ENCODE measurements around the gene AMPD3. TPM values are rescaled to one million over a fixed set of nuclear protein-coding genes. Genes with fewer than 3 reads are reported as not detected.

AMPD3 gene
- 3.4 TPM for total RNA-seq
- long read RNA-seq, partial matches to known transcripts = 1 of 1 reads
- long read RNA-seq, other reads (novel, unspliced or antisense) = 0 of 1 reads

DNA sequence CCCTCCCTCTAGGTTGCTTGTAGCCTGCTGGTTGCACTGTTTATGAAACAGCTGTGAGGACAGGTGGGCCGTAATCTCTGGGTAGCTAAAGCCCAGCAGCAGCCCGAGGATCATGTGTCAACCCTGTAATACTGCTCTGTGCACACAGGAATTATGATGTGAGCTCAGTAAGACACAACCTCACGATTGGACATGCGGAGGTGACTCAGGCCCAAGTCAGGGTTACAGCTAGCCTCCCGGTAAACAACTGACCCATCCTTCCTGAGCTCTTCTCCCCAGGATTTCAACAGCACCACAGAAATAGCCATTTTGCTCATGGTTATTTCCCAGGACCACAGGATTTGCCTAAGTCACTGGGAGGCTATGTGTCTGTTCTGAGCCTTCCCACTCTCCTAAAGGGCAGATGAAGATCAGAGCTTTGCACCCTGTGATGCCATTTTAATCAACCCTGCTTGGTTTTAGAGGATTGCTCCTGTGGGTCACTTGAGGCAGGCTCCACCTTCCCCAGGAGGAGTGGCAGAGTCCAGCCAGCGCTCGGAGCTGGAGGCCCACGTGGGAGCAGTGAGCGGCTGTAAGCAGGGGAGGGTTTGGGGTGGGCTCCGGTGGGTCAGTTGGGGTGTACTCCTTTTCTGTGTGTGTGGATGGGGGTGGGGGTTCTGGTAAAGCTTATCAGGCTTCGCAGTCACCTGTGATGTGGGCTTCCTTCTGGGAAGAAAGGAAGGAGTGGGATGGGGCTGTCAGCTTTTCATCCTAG is at the start of gene AMPD3:
AMPD3 (plus strand) TSS at position 387 of the 754 bp plus-strand sequence. CDS start 6,256 bp downstream, outside the sequence.
- intact Hi-C loops (cut with DNase I) = no loop called here

DNA sequence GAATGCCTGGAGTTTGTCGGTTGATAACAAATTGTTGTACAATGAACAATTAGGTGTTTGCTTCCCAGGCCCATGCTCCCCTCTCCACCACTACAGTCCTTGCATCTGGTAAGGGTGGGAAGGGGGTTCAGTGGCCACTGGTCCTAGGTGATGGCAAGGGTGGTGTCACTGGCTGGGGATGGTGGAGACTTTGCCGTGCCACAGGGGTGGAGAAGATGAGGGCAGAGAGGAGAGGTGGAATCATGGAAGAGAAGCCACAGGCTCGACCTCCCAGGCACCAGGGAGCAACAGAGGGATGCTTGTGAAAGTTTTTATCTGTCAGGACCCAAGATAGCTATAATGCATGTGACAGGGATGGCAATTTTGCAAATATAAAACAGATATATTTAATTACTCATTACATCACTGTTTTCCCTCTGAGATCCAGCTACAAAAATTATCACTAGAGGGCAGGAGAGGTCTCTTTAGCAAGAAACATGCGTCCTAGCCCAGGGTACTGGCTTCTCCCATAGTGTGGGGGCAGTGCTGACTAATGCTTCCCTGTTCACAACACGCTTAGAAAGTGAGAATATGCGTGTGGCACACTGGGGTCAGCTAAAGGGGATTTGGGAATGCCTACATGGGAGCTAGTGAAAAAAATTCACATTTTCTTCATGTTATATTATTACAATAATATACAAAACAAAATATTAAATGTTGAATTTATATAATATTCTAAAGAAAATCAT is 49.0 kb upstream of the AMPD3 start:
- no peak for DNase-seq (ENCODE audit: low spot score)
- intact Hi-C loops (cut with DNase I) = loop anchor here (2.0 to 5.0 kb wide), 2 partner anchors 106 to 331 kb away; no protein-coding TSS in a partner anchor

More for the DNA sequence above, at the start of gene AMPD3:
- no peak for DNase-seq (ENCODE audit: low spot score)

DNA sequence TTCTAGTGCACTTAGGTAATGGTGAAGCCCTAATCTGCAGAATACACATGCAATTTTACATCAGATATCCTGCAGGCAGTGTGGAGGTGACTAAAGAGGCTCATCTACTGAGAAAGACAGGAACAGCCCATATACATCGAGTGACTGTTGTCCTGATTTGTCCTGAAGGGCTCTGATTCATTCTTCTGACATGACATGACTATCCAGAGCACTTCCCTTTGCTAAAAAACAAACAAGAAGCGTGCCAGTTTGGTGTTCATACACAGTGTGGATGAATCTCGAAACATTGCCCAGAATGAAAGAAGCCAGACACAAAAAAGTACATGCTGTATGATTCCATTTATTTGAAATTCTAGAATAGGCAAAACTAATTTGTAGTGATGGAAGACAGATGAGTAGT is 48.0 kb upstream of the AMPD3 start:
- no peak for DNase-seq (ENCODE audit: low spot score)
- intact Hi-C loops (cut with DNase I) = loop anchor here (2.0 to 5.0 kb wide), 2 partner anchors 105 to 330 kb away; no protein-coding TSS in a partner anchor

DNA sequence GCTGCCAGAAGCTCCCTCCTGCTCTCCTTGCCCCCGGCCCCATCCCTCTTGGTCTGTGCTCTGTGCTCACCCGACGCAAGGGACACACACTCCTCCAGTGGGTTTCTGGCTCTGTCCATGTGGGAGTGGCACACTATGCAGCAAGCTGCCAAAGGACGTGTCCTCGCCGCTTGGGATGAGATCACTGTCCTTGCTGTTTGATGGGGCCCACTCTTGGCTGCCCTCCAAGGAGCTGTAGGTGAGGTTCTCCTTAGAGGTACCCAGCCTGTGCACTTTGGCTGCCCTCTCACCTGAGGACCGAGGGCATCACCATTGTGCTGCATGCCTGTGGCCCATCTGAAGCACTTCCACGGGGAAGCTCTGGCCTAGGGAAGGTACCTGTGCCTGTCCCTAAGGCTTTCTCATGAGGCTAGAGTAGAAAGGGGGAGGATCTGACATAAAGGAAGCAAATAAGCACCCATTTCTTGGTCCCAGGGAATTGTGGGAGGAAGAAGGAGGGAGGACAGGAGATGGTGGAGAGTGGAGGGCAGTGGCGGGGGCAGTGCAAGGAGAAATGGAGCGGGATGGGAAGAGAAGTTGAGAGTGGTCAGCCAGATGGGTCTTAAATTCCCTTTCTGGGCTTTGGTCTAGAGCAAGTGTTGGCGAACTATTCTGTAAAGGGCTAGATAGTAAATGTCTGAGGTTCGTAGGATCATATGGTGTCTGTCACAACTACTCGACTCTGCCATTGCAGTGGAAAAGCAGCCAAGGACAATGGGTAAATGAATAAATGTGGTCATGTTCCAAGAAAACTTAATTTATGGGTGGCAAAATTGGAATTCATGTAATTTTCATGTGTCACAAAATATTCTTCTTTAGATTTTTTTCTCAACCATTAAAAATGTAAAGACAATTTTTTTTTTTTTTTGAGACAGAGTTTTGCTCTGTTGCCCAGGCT is 47.0 kb upstream of the AMPD3 start:
- no peak for DNase-seq (ENCODE audit: low spot score)
- intact Hi-C loops (cut with DNase I) = loop anchor here (2.0 to 5.0 kb wide), 2 partner anchors 104 to 329 kb away; no protein-coding TSS in a partner anchor

DNA sequence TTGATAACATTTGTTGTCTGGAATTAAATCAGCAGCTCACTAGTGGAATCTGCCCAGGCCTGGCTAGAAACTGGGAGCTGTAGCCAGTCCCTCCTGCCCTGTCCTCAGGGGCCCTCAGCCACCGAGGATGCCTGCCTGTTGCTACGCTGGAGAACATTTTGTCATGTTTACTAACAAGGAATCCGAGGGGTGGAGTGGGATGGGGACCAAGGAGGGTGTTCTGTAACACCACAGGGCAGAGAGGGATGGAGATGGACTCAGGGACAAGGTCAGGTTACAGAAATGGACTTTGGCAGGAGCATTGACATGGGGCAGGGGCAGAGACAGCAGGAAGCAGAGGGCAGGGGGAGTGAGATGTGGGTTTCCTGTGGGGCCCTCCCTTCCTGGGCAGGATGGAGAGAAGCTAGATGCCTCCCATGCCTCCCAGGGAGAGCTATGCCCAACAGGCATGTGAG is 45.8 kb upstream of the AMPD3 start:
- DNase-seq (ENCODE audit: low spot score) = no peak
- intact Hi-C loops (cut with DNase I) = loop anchor here (5.0 kb wide), 1 partner anchor 103 kb away; no protein-coding TSS in a partner anchor

- intact Hi-C loops (cut with DNase I) = no loop called here
- no peak for DNase-seq (ENCODE audit: low spot score)
These were observed 44.8 kb upstream of the AMPD3 start for GRCh38 chr11:10410106-10410843.

- intact Hi-C loops (cut with DNase I) = no loop called here
- DNase-seq (ENCODE audit: low spot score) = no peak
These were observed 44.2 kb upstream of the AMPD3 start for GRCh38 chr11:10410844-10411200.

DNA sequence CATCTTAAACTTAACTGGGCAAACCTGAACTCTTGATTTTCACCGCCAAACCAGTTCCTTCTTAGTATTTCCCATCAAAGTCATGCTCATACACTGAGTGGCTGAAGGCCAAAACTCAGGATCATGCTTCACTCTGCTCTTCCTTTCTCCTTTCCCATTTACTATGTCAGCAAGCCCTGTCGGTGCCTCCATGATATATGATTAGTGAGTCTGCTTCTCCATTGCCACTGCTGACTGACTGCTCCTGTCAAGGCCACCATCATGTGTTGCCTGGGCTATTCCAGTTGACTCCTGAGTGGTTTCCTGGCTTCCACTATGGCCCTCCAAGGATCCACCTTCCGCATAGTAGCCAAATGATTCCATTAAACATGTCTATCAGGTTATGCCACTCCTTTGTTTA is 42.8 kb upstream of the AMPD3 start:
- DNase-seq (ENCODE audit: low spot score) = no peak
- intact Hi-C loops (cut with DNase I) = no loop called here

GRCh38 chr11:10413268-10413667 is 41.8 kb upstream of the AMPD3 start:
- intact Hi-C loops (cut with DNase I) = no loop called here
- DNase-seq (ENCODE audit: low spot score) = no peak

GRCh38 chr11:10414181-10414580 is 40.9 kb upstream of the AMPD3 start:
- intact Hi-C loops (cut with DNase I) = loop anchor here (2.0 kb wide), 1 partner anchor 241 kb away; no protein-coding TSS in a partner anchor
- DNase-seq (ENCODE audit: low spot score) = no peak

DNA sequence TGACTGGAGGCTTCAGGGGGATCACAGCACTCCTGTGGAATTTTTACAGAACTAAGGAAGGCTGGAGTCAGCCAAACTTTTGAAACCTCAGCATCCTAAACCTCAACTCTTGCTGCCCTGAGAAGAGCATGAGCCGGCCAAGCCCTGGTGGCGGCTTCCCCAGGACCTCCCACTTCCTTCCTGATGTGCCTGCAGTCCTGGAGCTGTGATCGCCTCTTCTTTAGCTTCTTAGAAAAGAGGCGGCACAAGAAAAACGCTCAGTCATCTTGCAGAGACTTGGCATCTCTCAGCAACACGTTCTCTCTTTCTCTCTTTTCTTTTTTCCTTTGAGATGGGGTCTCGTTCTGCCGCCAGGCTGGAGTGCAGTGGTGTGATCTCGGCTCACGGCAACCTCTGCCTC is 40.4 kb upstream of the AMPD3 start:
- DNase-seq (ENCODE audit: low spot score) = no peak
- intact Hi-C loops (cut with DNase I) = loop anchor here (2.0 kb wide), 1 partner anchor 240 kb away; no protein-coding TSS in a partner anchor

DNA sequence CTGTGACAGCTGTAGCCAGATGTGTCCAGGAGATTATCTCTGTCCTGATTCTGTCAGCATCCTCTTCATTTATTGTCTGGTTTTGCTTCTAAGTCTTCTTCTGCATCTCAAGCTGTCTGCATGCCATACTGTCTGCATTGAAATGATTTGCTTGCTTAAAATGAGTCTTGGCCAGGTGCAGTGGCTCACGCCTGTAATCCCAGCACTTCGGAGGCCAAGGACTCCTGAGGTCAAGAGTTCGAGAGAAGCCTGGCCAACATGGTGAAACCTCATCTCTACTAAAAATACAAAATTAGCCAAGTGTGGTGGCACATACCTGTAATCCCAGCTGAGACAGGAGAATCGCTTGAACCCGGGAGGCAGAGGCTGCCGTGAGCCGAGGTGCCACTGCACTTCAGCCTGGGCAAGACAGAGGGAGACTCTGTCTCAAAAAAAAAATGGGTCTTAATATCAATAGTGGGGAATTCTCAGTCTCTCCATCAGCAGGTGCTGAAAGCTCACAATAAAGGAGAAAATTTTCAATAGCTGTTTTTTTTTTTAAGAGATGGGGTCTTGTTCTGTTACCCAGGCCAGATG is 39.2 kb upstream of the AMPD3 start:
- intact Hi-C loops (cut with DNase I) = loop anchor here (2.0 kb wide), 1 partner anchor 239 kb away; no protein-coding TSS in a partner anchor
- no peak for DNase-seq (ENCODE audit: low spot score)

GRCh38 chr11:10418259-10418949 is 36.7 kb upstream of the AMPD3 start:
- no peak for DNase-seq (ENCODE audit: low spot score)
- intact Hi-C loops (cut with DNase I) = no loop called here

- no peak for DNase-seq (ENCODE audit: low spot score)
- intact Hi-C loops (cut with DNase I) = no loop called here
These were observed 36.1 kb upstream of the AMPD3 start for GRCh38 chr11:10418950-10419310.

- intact Hi-C loops (cut with DNase I) = no loop called here
- no peak for DNase-seq (ENCODE audit: low spot score)
These were observed 28.6 kb upstream of the AMPD3 start for GRCh38 chr11:10426475-10426874.

- intact Hi-C loops (cut with DNase I) = no loop called here
- no peak for DNase-seq (ENCODE audit: low spot score)
These were observed 26.6 kb upstream of the AMPD3 start for GRCh38 chr11:10428453-10428852.

DNA sequence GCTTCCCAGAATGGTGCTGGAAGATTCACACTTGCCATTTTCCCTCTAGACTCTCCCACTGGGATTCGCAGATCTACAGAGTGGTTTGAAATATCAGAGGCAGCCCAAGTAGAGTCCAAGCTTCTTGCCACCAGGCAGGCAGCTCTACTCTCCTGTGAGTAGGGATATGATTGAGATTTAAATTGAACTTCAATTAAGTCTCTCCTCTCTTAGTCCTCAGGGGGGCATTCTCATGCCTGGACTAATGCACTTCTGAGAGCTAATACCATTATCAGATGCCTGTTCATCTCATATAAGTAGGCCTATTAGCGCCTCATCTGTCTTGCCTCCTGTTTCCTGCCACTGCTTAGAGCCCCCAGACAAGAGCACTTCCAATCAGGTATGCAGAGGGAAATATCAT is 25.5 kb upstream of the AMPD3 start:
- intact Hi-C loops (cut with DNase I) = no loop called here
- DNase-seq (ENCODE audit: low spot score) = no peak

- intact Hi-C loops (cut with DNase I) = no loop called here
- no peak for DNase-seq (ENCODE audit: low spot score)
These were observed 22.6 kb upstream of the AMPD3 start for GRCh38 chr11:10432493-10432892.
